GM18505 (cell line): ENCODE data around the gene CDC42EP5.

Experiments
- ATAC-seq: cut with Tn5 transposase; IDR thresholded peaks from one replicate; pipeline ENCODE4 v1.9.1; 2021; ENCODE audit not compliant: unreplicated experiment
- POLR2A ChIP-seq: IDR thresholded peaks from 4 replicates; pipeline ENCODE4 v1.6.1; 2011; ENCODE audit warnings: borderline replicate concordance; ENCODE audit not compliant: insufficient read depth, insufficient read length; ENCODE audit errors: extremely low read depth

The CDC42EP5 gene

GRCh38 chr19:54416695-54417491, 56.2 kb downstream of the CDC42EP5 start:
- no peak for ATAC-seq
- no peak for TF ChIP-seq POLR2A

GRCh38 chr19:54415901-54416673, 57.0 kb downstream of the CDC42EP5 start:
- no peak for ATAC-seq
- TF ChIP-seq POLR2A, result no peak

GRCh38 chr19:54415208-54415900, 57.7 kb downstream of the CDC42EP5 start, which contains the start of gene TTYH1:
TSS of gene TTYH1 (plus strand) at chr19:54415464. CDS start at chr19:54415553, 89 bp downstream.
- no peak for TF ChIP-seq POLR2A
- ATAC-seq, result no peak
